Vagina (tissue), 2 donors: Measurements from ENCODE around the gene WDR37.

Experiments
- POLR2A ChIP-seq, 2 donors: fragments of 450-650 bp; IDR thresholded peaks; one replicate each; pipeline ENCODE4 v1.6.1; 2017; ENCODE audit warnings: antibody characterized with exemption in 2 of 2, mild to moderate bottlenecking in 2 of 2, moderate library complexity in 2 of 2
- POLR2AphosphoS5 ChIP-seq, 2 donors: sonication (generic); formaldehyde crosslinking; IDR thresholded peaks; one replicate each; pipeline ENCODE4 v1.9.0; 2017; ENCODE audit warnings: antibody characterized with exemption in 2 of 2, mild to moderate bottlenecking in 2 of 2, low read depth in 1 of 2; ENCODE audit not compliant: insufficient read depth in 1 of 2
- TF ChIP-seq, protein P1 (sequence below), 3 experiments: fragments of 450-650 bp in 2 of 3; fragments of 200-600 bp in 1 of 3; sonication (generic) in 1 of 3; IDR thresholded peaks; one replicate each; pipeline ENCODE4 v1.5.1; 2017 to 2019; ENCODE audit warnings: antibody characterized with exemption in 3 of 3, mild to moderate bottlenecking in 2 of 3, moderate library complexity in 2 of 3

DNA sequence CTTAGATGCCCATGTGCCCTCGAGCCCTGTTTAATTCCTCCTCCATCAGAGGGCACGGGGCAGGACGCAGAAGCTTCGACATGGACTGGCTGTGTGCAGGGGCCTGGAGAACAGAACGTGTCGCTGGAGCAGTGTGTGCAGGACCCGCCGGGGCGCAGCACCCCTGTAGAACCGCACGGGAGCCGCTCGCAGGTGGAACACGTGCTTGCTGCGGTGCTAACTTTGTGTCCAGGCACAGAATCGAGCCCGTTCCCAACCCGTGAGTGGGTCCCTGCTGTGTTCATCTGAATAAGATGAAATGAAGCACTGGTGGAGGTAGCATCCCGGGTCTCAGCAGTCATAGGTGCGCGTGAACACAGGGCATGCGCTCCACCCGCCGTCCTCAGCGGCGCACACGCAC, 116.9 kb downstream of the WDR37 start:
- TF ChIP-seq, protein P1, sequence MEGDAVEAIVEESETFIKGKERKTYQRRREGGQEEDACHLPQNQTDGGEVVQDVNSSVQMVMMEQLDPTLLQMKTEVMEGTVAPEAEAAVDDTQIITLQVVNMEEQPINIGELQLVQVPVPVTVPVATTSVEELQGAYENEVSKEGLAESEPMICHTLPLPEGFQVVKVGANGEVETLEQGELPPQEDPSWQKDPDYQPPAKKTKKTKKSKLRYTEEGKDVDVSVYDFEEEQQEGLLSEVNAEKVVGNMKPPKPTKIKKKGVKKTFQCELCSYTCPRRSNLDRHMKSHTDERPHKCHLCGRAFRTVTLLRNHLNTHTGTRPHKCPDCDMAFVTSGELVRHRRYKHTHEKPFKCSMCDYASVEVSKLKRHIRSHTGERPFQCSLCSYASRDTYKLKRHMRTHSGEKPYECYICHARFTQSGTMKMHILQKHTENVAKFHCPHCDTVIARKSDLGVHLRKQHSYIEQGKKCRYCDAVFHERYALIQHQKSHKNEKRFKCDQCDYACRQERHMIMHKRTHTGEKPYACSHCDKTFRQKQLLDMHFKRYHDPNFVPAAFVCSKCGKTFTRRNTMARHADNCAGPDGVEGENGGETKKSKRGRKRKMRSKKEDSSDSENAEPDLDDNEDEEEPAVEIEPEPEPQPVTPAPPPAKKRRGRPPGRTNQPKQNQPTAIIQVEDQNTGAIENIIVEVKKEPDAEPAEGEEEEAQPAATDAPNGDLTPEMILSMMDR (IDR thresholded peaks at IDR 0.05) = no peak
- TF ChIP-seq POLR2AphosphoS5 (IDR thresholded peaks at IDR 0.05; ENCODE audit: insufficient read depth in 1 of 2, low read depth in 1 of 2) = no peak
- no peak for TF ChIP-seq POLR2A (IDR thresholded peaks at IDR 0.05)
